ENCODE results near the gene RNGTT. TPM values are rescaled to one million over a fixed set of nuclear protein-coding genes. Genes with fewer than 3 reads are reported as not detected.
"Not testable (repeated sequence)": the region's sequence is repeated elsewhere in the genome, so short reads cannot be mapped to it uniquely, and the experiment has no call there.

Gene RNGTT
- total RNA-seq, 1 donor from 2014 or later = 17.4 TPM

DNA sequence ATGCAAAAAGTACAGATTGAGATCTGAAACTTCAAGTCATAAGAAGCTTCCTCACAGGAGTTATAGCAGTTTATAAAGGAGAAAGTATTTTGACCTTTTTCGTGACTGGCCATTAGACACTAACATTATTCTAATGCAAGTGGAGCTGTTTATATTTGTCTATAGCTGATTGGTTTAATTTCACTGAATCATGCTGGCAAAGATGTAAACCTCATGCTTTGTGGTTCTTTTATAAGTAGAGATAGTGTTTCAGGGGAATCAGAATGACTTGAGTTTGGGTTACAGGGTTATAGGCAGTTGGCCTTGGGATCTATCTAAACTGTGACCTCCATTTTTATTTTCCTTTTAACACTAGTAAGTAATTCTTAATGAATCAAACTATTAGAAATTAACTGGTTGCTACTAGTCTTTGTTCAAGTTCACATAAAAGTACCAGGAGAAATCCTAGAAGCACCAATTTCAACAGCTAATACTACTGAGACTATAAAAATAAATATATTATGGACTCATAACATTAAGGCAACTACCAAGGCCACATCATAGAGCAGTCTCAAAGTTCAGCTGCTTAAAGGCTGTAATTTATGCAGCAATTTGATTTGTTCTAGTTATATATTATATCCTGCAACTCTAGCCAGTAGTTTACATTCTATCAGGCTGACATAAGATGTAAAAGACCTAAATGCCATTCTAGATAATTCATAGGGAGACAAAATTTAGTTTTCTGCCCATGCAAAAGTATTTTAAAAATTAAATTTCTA is 94.0 kb downstream of the RNGTT start:
- peak; percentile 39 for DNase-seq (ENCODE audit: low read depth)

DNA sequence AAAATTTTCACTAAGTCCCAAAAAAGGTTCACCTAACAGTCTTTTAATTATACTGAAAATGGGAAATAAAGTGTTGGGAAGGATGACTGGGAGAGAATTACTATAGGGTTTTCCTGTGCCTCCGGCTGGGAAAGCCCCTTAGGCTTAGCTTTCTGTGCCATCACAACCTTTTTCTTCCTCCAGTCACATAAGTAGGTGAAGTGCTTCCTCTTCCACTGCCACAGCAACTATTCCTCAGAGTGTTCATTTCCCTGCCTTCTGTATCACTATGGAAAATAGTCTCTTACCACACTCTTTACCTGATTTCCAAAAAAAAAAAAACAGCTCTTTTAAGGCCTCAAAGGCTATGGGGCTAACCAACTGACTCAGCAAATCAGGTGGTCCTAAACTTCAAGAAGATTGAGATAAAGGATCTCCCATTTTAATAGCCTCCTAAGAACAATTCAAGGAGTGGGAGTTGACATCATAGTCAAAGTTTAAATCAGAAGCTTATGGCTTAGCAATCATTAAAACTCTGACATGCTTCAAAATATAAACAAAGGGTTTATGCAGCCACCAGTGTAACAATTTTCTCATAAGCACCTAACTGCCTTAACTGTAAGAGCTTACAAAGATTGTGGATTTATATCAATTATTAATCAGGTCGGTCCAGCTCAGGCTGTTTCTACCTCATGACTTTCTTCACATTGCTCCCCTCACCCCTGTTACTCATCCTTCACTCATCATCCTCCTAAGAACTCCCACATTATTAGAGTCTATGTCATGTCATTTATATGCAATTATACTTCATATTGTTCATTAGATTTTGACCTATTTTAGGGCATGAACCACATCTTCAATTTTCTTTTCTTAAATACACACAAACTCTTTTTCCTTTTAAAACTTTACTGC is 95.3 kb downstream of the RNGTT start:
- DNase-seq (ENCODE audit: low read depth) = no peak

DNA sequence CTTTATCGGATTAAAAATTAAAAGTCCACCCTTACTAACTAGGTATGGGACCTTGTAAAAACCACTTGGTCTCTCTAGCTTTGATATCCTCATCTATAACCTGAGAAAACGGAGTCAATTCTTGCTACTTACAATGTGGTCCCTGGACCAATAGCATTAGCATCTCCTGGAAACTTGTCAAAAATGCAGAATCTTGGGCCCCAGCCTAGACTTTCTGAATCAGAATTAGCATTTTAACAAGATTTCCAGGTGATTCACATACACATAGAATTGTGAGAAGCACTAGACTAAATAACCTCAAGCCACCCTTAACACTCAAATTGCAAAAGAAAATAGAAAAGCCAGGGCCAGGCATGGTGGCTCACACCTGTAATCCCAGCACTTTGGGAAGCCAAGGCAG is 96.6 kb downstream of the RNGTT start:
- no peak for DNase-seq (ENCODE audit: low read depth)

DNA sequence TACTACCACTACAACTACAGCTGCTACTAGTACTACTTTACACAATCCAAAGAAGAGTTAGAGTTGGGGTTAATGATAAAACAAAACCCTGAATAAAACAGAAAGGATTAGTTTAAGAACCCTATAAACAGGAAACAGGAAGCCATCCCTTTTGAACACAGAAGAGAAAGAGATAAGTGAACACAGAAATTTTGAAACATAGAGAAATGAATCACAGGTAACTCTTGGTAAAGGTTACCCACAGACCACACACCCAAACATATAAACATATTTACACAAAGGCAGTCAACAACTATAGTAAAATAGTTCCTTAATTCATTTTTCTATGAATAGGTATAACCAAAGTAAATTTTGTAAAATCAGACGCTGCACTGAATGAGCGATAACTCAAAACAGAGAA is 98.1 kb downstream of the RNGTT start:
- no peak for DNase-seq (ENCODE audit: low read depth)

DNA sequence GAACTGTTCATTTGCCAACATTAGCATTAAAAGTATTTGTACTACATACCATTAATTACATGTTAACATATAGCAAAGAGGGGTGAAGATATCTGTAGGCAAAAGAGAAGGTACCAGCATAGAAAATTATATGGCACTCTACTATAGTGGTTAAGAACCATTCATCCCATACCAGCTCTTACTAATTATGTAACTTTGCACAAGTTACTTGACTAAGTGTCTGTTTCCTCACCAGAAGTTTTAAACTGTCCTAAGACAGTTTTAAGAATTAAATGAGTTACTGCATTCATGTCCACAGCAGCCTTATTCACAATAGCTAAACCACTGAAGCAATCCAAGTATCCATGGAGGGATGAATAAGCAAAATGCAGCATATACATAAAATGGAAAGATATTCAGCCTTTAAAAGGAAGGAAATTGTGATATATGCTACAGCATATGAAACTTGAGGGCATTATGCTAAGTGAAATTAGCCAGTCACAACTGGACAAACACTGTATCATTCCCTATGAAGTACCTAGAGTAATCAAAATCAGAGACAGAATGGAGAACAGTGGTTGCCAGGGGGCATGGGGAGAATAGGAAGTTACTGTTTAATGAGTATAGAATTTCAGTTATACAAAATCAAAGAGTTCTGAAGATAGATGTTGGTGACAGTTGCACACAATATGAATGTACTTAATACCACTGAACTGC is 98.9 kb downstream of the RNGTT start:
- DNase-seq (ENCODE audit: low read depth) = no peak

DNA sequence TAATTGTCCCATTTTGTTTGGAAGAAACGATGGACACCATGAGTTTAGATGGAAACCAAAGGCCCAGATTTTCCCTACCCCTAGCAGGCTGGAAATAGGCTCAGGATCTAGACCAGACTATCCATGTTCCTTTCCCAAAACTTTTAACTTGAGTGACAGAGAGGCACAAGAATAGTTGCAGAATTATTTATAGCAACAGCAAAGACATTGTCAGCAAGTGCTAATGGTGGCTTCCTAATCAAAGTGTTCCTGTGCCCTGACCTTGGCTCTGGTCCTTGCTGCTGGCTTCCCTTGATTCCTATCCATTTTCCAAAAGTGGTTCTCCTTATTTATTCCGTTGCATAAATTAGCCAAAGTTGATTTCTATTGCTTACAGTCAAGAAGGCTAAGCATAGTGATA is 103.1 kb downstream of the RNGTT start:
- DNase-seq (ENCODE audit: low read depth) = no peak

DNA sequence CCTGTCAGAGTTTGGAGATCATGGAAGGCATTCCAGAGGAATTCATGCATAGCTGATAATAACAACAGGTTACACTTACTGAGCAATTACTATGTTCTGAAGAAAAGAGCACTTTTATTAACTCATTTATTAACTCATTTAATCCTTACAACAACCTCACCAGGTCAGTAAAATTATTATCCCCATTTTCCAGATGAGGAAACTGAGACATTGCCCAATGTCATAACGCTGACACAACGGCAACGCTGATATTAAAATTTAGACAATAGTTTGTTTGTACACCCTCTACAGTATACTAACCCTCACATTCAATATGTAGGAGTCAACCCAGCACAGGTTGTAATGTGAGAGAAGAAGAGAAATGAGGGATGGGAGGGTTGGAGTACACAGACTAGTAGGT is 105.0 kb downstream of the RNGTT start:
- no peak for DNase-seq (ENCODE audit: low read depth)

DNA sequence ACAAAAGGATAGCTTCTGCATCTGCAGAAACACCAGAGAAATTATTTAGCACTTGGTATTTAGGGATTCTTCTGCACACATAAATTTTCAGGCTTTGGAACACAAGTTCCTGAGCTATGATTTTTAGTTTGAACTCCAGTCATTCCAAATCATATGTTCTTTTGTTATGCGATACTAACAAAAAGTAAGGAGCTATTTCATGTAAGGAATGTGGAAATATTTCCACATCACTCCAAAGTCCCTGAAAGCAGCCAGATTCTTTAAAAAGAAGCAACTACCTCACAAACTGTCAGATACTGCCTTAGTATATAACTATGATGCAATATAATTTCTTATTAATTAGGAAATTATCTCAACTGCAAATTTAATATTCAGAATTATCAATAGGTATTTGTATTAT is 106.9 kb downstream of the RNGTT start:
- no peak for DNase-seq (ENCODE audit: low read depth)

DNA sequence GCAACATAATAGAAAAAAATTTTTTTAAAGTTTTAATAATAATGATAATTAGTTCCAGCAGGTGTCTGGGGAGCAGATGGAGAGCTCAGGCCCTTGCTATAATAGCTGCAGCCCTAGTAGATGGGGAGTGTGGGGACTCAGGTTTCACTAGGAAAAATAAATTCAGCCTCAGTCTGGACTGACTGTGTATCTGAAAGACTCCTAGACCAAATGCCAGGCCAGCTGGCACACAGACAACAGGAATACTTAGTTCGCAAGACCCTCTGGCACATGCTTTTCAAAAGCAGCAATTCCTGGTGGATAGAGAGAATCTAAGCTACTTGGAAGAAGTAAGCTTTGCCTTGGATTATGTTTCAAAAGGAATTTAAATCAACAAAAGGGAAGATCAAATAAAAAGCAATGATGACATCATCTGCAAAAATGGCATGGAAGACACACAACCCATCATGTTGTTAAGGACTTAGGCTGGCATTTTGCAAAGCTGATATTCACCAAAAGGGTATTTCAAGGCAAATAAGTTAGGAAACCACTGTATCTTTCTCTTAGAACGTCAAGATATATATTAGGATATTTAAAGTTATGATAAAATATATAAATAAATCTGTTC is 107.8 kb downstream of the RNGTT start:
- peak; percentile 61 for DNase-seq (ENCODE audit: low read depth)

DNA sequence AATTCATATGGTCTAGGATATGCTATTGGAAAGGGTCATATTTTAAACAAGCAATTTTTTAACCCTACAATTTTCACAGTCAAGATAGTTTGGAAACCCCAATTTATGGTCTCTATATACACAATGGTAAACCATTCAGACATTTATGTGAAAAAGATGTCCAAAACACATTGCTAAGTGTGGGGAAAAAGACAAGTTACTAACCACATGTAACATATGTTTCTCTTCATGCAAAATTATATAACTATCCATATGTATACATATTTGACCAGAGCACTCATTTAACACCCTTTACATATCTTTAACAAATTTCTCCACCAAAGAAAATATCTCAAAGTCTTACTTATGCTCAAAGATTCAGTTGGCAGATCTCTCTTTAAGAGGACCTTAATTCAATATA is 110.6 kb downstream of the RNGTT start:
- no peak for DNase-seq (ENCODE audit: low read depth)

DNA sequence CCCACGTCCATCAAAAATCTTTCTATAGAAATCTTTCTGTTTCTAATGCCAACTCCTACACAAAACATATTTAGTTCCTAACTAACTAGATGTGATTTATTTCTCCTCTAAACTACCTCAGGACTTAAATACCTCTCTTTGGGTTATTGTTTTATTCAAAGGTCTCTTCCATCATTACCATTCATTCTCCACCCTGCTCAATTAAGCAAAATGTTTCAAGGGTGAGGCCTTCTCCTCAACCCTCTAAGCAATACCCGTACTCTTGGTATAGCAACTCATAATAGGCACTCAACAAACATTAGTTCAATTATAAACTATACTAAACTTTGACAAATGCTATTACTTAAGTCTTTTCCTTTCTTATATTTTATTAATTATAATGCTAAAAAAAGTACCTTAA is 111.4 kb downstream of the RNGTT start:
- DNase-seq (ENCODE audit: low read depth) = no peak

DNA sequence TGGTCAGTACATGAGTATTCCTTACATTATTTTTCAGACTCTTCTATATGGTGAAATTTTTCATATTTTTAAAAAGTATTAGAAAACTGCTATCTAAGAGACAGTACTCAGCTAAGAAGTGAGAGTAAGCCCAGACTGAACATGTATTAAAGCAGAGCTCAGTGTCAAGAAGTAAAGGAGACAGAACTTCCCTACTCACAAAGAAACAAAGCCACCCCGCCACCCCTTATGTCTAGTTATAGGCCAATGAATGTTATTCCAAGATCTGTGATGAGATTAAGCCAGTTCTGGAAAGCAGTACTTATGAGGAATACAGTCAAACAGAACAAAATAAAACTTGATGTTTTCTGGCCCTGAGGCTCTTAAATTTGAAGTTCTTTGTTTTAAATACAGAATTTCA is 114.5 kb downstream of the RNGTT start:
- no peak for DNase-seq (ENCODE audit: low read depth)

DNA sequence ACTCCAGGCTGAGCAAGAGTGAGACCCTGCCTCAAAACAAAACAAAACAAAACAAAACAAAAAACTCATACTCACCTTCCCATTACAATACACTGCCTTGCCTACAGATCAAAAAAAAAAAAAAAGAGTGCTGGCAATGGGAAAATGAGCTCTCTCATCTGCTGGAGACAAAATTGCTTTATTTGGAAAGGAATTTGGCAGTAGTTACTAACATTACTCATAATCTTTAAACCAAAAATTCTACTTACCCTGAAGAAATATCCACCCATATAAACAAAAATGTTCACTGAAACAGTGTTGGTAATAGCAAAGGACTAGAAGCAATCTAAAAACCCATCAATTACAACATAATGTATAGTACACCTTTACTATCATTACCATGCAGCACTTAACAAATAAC is 120.4 kb downstream of the RNGTT start:
- DNase-seq (ENCODE audit: low read depth) = peak; percentile 49

DNA sequence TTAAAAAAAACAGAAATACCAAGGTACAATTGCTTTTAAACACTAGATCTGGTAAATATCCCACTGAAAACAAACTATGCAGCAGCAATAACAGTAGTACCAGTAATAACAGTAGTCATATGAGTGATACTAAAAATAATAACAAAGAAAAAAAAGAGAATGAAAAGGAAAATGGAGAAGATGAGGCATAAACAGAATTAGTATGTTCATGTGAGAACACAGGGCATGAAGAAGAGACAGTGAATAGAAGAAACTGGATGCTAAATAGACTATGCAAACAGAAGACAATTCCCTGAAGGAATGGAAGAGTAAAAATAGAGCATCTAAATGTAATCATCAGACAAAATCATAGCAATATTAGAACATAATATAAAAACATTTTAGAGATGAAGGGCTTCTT is 121.1 kb downstream of the RNGTT start:
- no peak for DNase-seq (ENCODE audit: low read depth)

DNA sequence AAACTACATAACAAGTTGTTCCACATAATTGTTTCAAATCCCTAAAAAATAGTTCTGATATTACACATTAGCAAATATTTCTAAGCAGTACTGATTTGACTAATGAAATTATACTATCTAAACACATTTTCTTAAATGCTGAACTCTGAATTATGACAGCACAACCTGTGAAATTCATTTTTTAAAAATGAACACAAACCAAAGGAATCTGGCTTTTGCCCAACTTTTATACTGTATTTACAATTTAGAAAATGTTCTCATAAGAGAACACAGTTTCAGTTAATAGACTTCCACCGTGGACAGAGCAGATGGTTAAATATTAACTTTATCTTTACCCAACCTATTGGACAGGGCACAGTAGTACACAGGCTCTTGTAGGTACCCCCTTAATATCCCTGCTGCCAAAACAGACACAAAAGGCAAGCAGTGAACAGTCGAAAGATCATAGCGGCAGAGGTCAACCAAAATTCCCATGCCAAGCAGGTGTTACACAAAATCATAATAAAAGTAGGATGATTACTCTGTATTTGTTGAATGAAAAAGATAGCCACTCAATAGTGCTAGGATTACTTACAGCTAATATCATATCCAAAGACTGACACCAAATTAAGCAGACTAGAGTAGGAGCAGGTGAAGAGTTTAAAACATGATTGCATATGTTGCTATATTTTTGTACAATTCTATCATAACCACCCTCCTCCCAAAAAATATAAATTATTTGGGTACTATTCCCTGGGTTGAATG is 122.5 kb downstream of the RNGTT start:
- peak; percentile 19 for DNase-seq (ENCODE audit: low read depth)

DNA sequence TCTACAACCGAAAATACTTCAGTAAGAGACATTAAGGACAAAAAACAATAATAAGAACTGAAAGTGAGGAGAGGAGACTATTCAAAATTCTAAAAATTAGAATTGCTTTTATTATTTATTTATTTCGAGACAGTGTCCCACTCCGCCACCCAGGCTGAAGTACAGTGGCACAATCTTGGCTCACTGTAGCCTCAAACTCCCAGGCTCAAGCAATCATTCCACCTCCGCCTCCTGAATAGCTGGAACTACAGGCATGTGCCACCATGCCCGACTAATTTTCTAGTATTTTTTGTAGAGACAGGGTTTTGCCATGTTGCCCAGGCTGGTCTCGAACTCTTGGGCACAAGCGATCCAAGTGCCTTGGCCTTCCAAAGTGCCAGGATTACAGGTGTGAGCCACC is 123.1 kb downstream of the RNGTT start:
- no peak for DNase-seq (ENCODE audit: low read depth)

DNA sequence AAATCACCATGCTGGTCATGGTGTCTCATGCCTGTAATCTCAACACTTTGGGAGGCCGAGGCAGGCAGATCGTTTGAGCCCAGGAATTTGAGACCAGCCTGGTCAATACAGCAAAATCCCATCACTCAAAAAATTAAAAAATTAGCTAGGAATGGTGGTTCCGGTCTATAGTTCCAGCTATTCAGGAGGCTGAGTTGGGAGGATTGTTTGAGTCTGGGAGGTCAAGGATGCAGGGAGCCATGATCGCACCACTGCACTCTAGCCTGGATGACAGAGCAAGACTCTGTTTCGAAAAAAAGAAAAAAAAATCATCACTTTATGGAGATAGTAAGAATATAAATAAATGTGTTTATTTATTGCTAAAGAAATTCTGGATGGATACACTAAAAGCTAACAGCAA is 124.1 kb downstream of the RNGTT start:
- DNase-seq (ENCODE audit: low read depth) = no peak

DNA sequence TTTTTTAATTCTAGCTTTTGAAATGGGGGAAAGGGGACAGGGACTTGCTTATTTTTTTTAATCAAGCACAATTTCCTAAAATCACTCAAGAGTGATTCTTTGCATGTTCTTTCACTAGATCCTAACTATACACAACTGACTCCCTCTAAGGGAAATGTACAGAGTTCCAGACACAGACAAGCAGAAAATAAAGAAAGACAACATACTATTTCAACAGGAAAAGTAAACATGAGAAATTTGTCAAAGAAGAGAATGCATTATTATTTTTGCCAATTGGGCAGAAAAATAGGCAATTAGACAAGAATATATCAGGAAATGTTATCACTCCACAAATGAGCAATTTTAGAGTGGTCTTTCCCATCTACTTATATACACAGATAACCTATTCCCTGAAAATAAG is 128.2 kb downstream of the RNGTT start:
- no peak for DNase-seq (ENCODE audit: low read depth)

DNA sequence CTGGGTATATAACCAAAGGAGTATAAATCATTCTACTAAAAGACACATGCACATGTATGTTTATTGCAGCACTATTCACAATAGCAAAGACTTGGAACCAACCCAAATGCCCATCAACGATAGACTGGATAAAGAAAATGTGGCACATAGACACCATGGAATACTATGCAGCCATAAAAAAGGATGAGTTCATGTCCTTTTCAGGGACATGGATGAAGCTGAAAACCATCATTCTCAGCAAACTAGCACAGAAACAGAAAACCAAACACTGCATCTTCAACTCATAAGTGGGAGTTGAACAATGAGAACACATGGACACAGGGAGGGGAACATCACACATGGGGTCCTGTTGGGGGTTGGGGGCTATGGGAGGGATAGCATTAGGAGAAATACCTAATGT is 130.3 kb downstream of the RNGTT start:
- not testable (repeated sequence) for DNase-seq (ENCODE audit: low read depth)

DNA sequence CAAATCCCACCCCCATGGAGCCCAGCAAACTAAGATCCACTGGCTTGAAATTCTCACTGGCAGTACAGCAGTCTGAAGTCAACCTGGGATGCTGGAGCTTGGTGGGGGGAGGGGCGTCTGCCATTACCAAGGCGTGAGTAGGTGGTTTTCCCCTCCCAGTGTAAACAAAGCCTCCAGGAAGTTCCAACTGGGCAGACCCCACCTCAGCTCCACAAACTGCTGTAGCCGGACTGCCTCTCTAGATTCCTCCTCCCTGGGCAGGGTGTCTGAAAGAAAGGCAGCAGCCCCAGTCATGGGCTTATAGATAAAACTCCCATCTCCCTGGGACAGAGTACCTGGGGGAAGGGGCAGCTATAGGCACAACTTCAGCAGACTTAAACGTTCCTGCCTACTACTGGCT is 135.8 kb downstream of the RNGTT start:
- not testable (repeated sequence) for DNase-seq (ENCODE audit: low read depth)

DNA sequence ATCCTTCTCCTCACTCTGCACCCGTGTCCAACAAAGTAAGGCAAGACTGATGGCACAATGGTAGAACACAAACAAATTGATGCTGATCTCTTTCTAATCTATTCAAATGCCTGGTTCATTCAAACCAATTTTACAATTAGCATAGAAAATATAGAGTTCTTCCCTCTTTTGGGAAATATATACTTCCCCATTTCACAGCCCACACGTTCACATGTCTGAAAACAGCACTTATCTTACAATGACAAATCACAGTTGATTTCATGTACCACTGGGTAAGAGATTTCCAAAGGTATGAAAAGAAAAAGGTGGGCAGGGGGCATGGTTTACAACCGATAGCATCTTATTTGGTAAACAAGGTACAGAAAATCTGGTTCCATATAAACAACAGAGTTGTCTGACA is 137.6 kb downstream of the RNGTT start:
- DNase-seq (ENCODE audit: low read depth) = no peak

Data from myocyte (in vitro differentiated cells).